GM12878 (cell line): ENCODE results near the gene ABCB4. TPM values are rescaled to one million over a fixed set of nuclear protein-coding genes. Genes with fewer than 3 reads are reported as not detected.

ENCODE experiments used
- ATAC-seq: fragments of 200-7000 bp; cut with Tn5 transposase; 3 replicates; pipeline ENCODE4 v1.9.1; 2020; ENCODE audit warnings: mild to moderate bottlenecking, moderate library complexity
- BruUV-seq: library from RNA; stranded (reverse); fragments of 400-500 nt; replicated peaks from 2 replicates; lab custom pipeline; 2021; lab: Mats Ljungman, UMichigan
- CTCF ChIA-PET: fragments of 300-600 bp; sonication (Branson Sonifier 250); formaldehyde crosslinking; extraction: SDS; loops from one replicate; lab custom pipeline; 2021; ENCODE audit warnings: inconsistent platforms; lab: Yijun Ruan, JAX
- POLR2A ChIA-PET: fragments of 350-600 bp; formaldehyde crosslinking; extraction: SDS; loops from one replicate; lab custom pipeline; 2021; ENCODE audit warnings: inconsistent platforms; lab: Charles Lee
- RAD21 ChIA-PET: fragments of 300-600 bp; sonication (Branson Sonifier 250); formaldehyde crosslinking; loops from one replicate; lab custom pipeline; 2023; ENCODE audit warnings: antibody characterized with exemption; ENCODE audit not compliant: unreplicated experiment; lab: Charles Lee
- SMC1A ChIA-PET: fragments of 300-600 bp; sonication (Branson Sonifier 250); formaldehyde crosslinking; loops from one replicate; lab custom pipeline; 2023; ENCODE audit not compliant: unreplicated experiment, uncharacterized antibody; lab: Charles Lee
- DNase-seq: peaks from one replicate; pipeline ENCODE4 v3.0.0-alpha.2; 2011; ENCODE audit warnings: low read depth, low spot score
- FAIRE-seq: peaks from 3 replicates; lab custom pipeline; 2011; peaks lifted over from hg19 to GRCh38; lab: Jason Lieb, UNC
- H2AFZ ChIP-seq: 2 replicates; pipeline ENCODE4 v1.6.0; 2011; ENCODE audit warnings: low read depth, low read length, control low read depth; ENCODE audit not compliant: control insufficient read depth
- H3K27ac ChIP-seq: 2 replicates; pipeline ENCODE4 v1.5.1; 2011; ENCODE audit warnings: control low read depth; ENCODE audit not compliant: control insufficient read depth, insufficient read depth
- H3K27me3 ChIP-seq, 2 experiments: replicated peaks in 1 of 2; 2 replicates each; pipeline versions ENCODE4 v1.6.0 to v1.6.1; 2011; ENCODE audit warnings: low read length in 1 of 2; ENCODE audit not compliant: control insufficient read depth in 2 of 2, insufficient read depth in 2 of 2
- H3K36me3 ChIP-seq, 2 experiments: 2 replicates each; pipeline ENCODE4 v1.5.1; 2011; ENCODE audit warnings: low read length in 1 of 2; ENCODE audit not compliant: control insufficient read depth in 2 of 2, insufficient read depth in 2 of 2
- H3K4me1 ChIP-seq: 2 replicates; pipeline ENCODE4 v1.6.1; 2011; ENCODE audit warnings: mild to moderate bottlenecking, low read length, moderate library complexity, mixed read lengths; ENCODE audit not compliant: control insufficient read depth, insufficient read depth
- H3K4me2 ChIP-seq: 2 replicates; pipeline ENCODE4 v1.6.0; 2011; ENCODE audit warnings: control low read depth; ENCODE audit not compliant: control insufficient read depth, insufficient read depth
- H3K4me3 ChIP-seq: fragments of 200-600 bp; sonication (generic); 2 replicates; pipeline ENCODE4 v1.5.1; 2016
- H3K79me2 ChIP-seq: 2 replicates; pipeline ENCODE4 v1.6.0; 2011; ENCODE audit warnings: low read length; ENCODE audit not compliant: control insufficient read depth, insufficient read depth
- H3K9ac ChIP-seq: 2 replicates; pipeline ENCODE4 v1.8.0; 2011; ENCODE audit warnings: low read length, control low read depth, mixed read lengths; ENCODE audit not compliant: control insufficient read depth, insufficient read depth
- H3K9me3 ChIP-seq: replicated peaks from 3 replicates; pipeline ENCODE4 v1.5.1; 2011; ENCODE audit warnings: mild to moderate bottlenecking, low read length; ENCODE audit not compliant: control insufficient read depth, insufficient read depth
- H4K20me1 ChIP-seq: 2 replicates; pipeline ENCODE4 v1.6.0; 2011; ENCODE audit not compliant: control insufficient read depth, insufficient read depth
- BACH1 ChIP-seq: fragments of 450-650 bp; IDR thresholded peaks from 2 replicates; pipeline ENCODE4 v1.6.1; 2017; ENCODE audit warnings: mild to moderate bottlenecking, borderline replicate concordance
- EP300 ChIP-seq, 2 experiments: fragments of 150-350 bp in 1 of 2; IDR thresholded peaks; 2 replicates each; pipeline ENCODE4 v1.6.1; 2011 to 2012; ENCODE audit warnings: low read depth in 2 of 2, low read length in 2 of 2, borderline replicate concordance in 1 of 2, improper control_type of control experiment in 1 of 2, inconsistent platforms in 1 of 2; ENCODE audit not compliant: control insufficient read depth in 1 of 2
- FOXK2 ChIP-seq: fragments of 450-650 bp; IDR thresholded peaks from 2 replicates; pipeline ENCODE4 v1.6.1; 2017; ENCODE audit warnings: mild to moderate bottlenecking, moderate library complexity
- LARP7 ChIP-seq: fragments of 450-650 bp; IDR thresholded peaks from 2 replicates; pipeline ENCODE4 v1.6.1; 2017; ENCODE audit warnings: mild to moderate bottlenecking
- MEF2B ChIP-seq: fragments of 450-650 bp; IDR thresholded peaks from 2 replicates; pipeline ENCODE4 v1.6.1; 2018; ENCODE audit warnings: mild to moderate bottlenecking, moderate library complexity; ENCODE audit not compliant: partially characterized antibody, poor library complexity, severe bottlenecking
- MTA2 ChIP-seq: fragments of 450-650 bp; IDR thresholded peaks from 2 replicates; pipeline ENCODE4 v1.6.1; 2016; ENCODE audit warnings: low read depth, mild to moderate bottlenecking, moderate library complexity
- PAX5 ChIP-seq: IDR thresholded peaks from 2 replicates; pipeline ENCODE4 v1.6.1; 2011; ENCODE audit warnings: low read depth, low read length, borderline replicate concordance
- POLR2AphosphoS5 ChIP-seq: IDR thresholded peaks from 2 replicates; pipeline ENCODE4 v1.6.1; 2011; ENCODE audit warnings: mild to moderate bottlenecking, low read length, inconsistent platforms
- REST ChIP-seq: IDR thresholded peaks from 2 replicates; pipeline ENCODE4 v1.6.1; 2012; ENCODE audit warnings: mild to moderate bottlenecking, low read depth, low read length
- WRNIP1 ChIP-seq: IDR thresholded peaks from 2 replicates; pipeline ENCODE4 v1.6.1; 2011; ENCODE audit warnings: low read depth, low read length, improper control_type of control experiment, borderline replicate concordance
- ZBED1 ChIP-seq: IDR thresholded peaks from 2 replicates; pipeline ENCODE4 v1.6.1; 2016; ENCODE audit warnings: borderline replicate concordance
- ZBTB11 ChIP-seq: fragments of 450-650 bp; formaldehyde crosslinking; IDR thresholded peaks from 2 replicates; pipeline ENCODE4 v1.5.0; 2022; ENCODE audit warnings: mild to moderate bottlenecking, missing genetic modification characterization
- WGBS: methylation state at CpG from one replicate; pipeline ENCODE4 v1.1.6; 2016; ENCODE audit warnings: low lambda C conversion rate; ENCODE audit not compliant: insufficient replicate concordance, insufficient coverage; ENCODE audit errors: missing lambda C conversion rate; 5-methylcytosine and 5-hydroxymethylcytosine counted together
- in situ Hi-C: fragments of 300-500 bp; cut with MboI; formaldehyde crosslinking; loops from 9 replicates; pipeline ENCODE4 v1.14.3; 2018; ENCODE audit warnings: mixed read lengths
- intact Hi-C: fragments of 100-400 bp; cut with micrococcal nuclease; formaldehyde crosslinking; loops from one replicate; pipeline ENCODE4 v1.14.2; 2022; ENCODE audit not compliant: unreplicated experiment
- polyA plus RNA-seq, 11 experiments: library from polyadenylated mRNA; depleted of rRNA in 4 of 11; unstranded in 6 of 11; stranded (reverse) in 5 of 11; fragments of >200 nt; fragmentation: Nextera tagmentation in 4 of 11; fragmentation: Illumina TruSeq in 1 of 11; extraction: Ambion mirVana in 4 of 11; extraction: Trizol in 1 of 11; gene quantifications; 1 replicate in 1 of 11; 2 replicates in 10 of 11; pipeline versions ENCODE4 v1.2.1 to v1.2.3, GENCODE V29; 2011 to 2016; ENCODE audit warnings: inconsistent platforms in 2 of 11, missing spikeins in 2 of 11, low read depth in 1 of 11
- total RNA-seq, 4 experiments: library from RNA; depleted of rRNA in 3 of 4; stranded (reverse); fragments of >200 nt in 3 of 4; fragmentation: Illumina TruSeq in 1 of 4; extraction: Trizol in 1 of 4; gene quantifications; 2 replicates each; pipeline versions ENCODE4 v1.2.1 to v1.2.3, GENCODE V29; 2013 to 2021
- TF ChIP-seq, protein P1 (sequence below): fragments of 450-650 bp; IDR thresholded peaks from 2 replicates; pipeline ENCODE4 v1.6.1; 2017; ENCODE audit warnings: borderline replicate concordance
- TF ChIP-seq, protein P2 (sequence below): fragments of 450-650 bp; IDR thresholded peaks from 2 replicates; pipeline ENCODE4 v1.6.1; 2017; ENCODE audit warnings: mild to moderate bottlenecking

Gene ABCB4
- total and polyA plus RNA-seq, 10 of the 15 experiments (the other 5 are each of a cell fraction or from before 2014, with no cell fraction given): 1.9 to 8.3 (median 4.4) TPM

- intact Hi-C loops: no loop called here
- SMC1A ChIA-PET: no interaction called here
Measured at GRCh38 chr7:87356448-87356847, 119.0 kb downstream of the ABCB4 start.

More at GRCh38 chr7:87356448-87356847, 119.0 kb downstream of the ABCB4 start:
- H3K4me2 ChIP-seq: no peak overlapping the region
- CTCF ChIA-PET: interaction anchor here (1.4 kb wide), 1 partner anchor 10 kb away, joined by 3 read pairs; no protein-coding TSS in a partner anchor
- 100% methylated on average over 1 of the region's 1 CpG for WGBS
- RAD21 ChIA-PET: interaction anchor here (0.9 kb wide), 1 partner anchor 59 kb away, joined by 3 read pairs; no protein-coding TSS in a partner anchor
- H3K4me1 ChIP-seq: no peaks in the 10 kb centered on the region
- H3K79me2 ChIP-seq: no peaks in the 10 kb centered on the region
- POLR2A ChIA-PET: no interaction called here
- TF ChIP-seq MTA2 (no peak), PAX5 (no peak), ZBED1 (no peak), BACH1 (no peak), WRNIP1 (no peak), MEF2B (no peak), ZBTB11 (CRISPR knock-in tag) (no peak), REST (no peak), EP300 (IDR thresholded peaks at IDR 0.05; ENCODE audit: borderline replicate concordance in 1 of 2, control insufficient read depth in 1 of 2, low read depth in 2 of 2, low read length in 2 of 2) (no peak), FOXK2 (no peak), LARP7 (no peak), POLR2AphosphoS5 (no peak)
- TF ChIP-seq, protein P1, sequence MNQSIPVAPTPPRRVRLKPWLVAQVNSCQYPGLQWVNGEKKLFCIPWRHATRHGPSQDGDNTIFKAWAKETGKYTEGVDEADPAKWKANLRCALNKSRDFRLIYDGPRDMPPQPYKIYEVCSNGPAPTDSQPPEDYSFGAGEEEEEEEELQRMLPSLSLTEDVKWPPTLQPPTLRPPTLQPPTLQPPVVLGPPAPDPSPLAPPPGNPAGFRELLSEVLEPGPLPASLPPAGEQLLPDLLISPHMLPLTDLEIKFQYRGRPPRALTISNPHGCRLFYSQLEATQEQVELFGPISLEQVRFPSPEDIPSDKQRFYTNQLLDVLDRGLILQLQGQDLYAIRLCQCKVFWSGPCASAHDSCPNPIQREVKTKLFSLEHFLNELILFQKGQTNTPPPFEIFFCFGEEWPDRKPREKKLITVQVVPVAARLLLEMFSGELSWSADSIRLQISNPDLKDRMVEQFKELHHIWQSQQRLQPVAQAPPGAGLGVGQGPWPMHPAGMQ: no peak
- TF ChIP-seq, protein P2, sequence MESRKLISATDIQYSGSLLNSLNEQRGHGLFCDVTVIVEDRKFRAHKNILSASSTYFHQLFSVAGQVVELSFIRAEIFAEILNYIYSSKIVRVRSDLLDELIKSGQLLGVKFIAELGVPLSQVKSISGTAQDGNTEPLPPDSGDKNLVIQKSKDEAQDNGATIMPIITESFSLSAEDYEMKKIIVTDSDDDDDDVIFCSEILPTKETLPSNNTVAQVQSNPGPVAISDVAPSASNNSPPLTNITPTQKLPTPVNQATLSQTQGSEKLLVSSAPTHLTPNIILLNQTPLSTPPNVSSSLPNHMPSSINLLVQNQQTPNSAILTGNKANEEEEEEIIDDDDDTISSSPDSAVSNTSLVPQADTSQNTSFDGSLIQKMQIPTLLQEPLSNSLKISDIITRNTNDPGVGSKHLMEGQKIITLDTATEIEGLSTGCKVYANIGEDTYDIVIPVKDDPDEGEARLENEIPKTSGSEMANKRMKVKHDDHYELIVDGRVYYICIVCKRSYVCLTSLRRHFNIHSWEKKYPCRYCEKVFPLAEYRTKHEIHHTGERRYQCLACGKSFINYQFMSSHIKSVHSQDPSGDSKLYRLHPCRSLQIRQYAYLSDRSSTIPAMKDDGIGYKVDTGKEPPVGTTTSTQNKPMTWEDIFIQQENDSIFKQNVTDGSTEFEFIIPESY: no peak
- no peak overlapping the region for H3K27ac ChIP-seq
- in situ Hi-C loops: no loop called here
- peaks cover 0 to 11% of the 10 kb centered on the region in 2 experiments; a peak in 2 of 4 replicates for H3K36me3 ChIP-seq
- no TSS peak for BruUV-seq
- peaks cover 6% of the 10 kb centered on the region for H3K9me3 ChIP-seq
- DNase-seq (no peak), ATAC-seq (no peak), FAIRE-seq (no peak)
- H3K27me3 ChIP-seq: no peaks in the 10 kb centered on the region
- H3K9ac ChIP-seq: no peak overlapping the region
- H2AFZ ChIP-seq: no peak overlapping the region
- no peak overlapping the region for H3K4me3 ChIP-seq
- no peaks in the 10 kb centered on the region for H4K20me1 ChIP-seq
